GM18498 (cell line): ENCODE results near the gene DCAF5.
"Not testable (repeated sequence)": the region's sequence is repeated elsewhere in the genome, so short reads cannot be mapped to it uniquely, and the experiment has no call there.

ENCODE experiments used
- ATAC-seq: cut with Tn5 transposase; IDR thresholded peaks from one replicate; pipeline ENCODE4 v1.9.1; 2021; ENCODE audit warnings: mild to moderate bottlenecking, moderate library complexity; ENCODE audit not compliant: unreplicated experiment

The DCAF5 gene

GRCh38 chr14:69045857-69046475, 107.0 kb downstream of the DCAF5 start:
- ATAC-seq = no peak

DNA sequence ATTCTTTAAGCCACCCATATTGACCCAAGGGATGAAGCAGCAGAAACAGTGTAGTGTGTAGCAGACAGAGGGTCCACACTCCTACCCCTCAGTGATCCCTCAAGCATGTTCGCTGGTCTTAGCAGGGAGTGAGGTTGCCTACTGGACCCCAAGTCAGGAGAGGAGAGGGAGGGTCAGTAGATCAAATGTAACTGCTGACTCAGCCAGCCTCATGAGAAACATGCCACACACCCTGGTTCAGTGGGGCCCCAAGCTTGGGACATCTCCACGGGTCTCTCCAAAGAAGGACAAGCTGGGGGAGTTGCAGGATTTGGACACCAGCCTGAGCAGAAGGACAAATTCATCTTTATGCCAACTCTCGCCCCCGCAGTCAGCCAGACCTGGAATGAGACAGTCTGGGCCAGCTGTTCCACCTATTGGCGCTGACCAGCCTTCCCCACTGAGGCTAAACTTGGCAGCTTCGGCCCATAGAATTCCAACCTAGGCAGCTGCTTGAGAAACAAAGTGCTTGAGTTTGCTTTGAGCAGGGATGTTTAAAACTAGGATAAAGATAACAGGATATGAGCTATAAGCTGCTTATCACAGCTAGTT, 107.9 kb downstream of the DCAF5 start:
- ATAC-seq = no peak

DNA sequence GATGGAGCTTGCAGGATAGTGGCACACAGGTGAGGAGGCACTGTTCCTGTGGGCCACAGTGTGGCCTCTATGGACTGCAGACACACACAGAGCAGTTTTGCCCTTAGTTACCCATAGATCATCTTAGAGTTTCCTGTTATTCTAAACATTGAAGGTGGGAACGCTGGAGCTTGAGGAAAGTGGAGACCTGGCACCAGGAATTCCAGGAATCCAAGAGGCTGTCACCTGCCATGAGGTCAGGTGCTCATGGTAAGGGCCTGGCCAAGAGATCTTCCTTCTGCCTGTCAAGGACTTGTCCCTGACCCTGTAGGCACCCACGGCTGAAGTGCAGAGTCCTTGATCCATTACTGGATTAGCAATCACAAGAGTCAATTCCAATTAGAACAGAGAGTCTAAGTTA, 108.6 kb downstream of the DCAF5 start:
- ATAC-seq = no peak

GRCh38 chr14:69043596-69044260, 109.2 kb downstream of the DCAF5 start:
- no peak for ATAC-seq

- no peak for ATAC-seq
These were observed 110.0 kb downstream of the DCAF5 start for GRCh38 chr14:69042787-69043444.

GRCh38 chr14:69042299-69042698, 110.6 kb downstream of the DCAF5 start:
- no peak for ATAC-seq

- no peak for ATAC-seq
These were observed 111.1 kb downstream of the DCAF5 start for GRCh38 chr14:69041783-69042182.

DNA sequence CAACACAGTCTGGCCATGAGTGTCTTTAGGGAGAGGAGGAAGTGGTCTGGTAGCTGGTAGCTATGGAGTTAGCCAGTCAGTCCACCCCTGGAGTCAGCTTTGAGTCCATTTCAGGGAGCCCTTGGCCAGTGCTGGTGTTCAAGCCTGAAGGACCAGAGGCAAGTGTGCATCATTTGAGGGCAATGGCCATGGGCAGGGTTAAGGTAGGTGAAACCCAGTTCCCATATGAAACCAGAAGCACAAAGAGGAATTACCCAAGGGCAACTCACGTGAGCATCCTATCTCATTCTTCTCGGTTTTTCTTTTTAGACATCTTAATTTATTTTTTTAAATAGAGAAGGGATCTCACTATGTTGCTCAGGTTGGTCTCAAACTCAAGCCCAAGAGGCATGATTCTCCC, 112.6 kb downstream of the DCAF5 start:
- no peak for ATAC-seq

- no peak for ATAC-seq
These were observed 113.7 kb downstream of the DCAF5 start for GRCh38 chr14:69039288-69039628.

DNA sequence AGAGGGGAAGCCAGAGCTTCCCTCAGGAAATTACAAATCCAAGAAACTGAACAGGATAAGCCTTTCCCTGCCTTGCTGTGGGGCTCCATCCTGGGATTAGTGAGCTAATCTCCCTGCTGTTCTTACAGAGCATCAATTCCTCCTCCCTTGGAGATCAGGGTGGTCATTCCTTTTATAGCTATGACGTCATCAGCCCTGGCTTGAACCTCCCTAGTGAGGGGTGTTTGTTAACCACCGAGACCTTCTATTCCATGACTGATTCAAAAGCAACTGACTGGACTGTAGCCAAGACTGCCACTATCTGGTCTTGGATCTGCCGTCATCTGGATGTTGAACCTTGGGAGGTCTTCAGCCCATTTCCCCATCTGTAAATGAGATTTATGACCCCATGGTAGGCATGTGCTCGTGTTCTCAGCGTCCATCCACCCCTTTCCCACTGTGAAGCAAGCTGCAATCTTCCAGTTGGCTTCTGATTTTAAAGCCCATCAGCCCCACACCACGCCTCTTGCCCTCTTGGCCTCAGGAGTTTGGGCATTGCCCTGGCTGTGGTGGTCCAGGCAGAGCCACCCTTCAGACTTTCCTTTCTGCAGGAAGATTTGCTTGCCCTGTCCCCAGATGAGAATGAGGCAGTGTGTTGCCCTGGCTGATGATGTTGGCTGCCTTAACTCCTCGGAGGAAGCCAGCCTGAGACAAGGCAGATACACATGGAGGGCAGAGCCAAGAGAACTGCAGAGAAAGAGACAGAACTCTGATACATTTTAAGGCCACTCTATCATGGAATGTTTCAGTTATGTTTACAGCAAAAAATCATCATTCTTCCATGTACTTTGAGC, 114.2 kb downstream of the DCAF5 start:
- ATAC-seq = no peak

DNA sequence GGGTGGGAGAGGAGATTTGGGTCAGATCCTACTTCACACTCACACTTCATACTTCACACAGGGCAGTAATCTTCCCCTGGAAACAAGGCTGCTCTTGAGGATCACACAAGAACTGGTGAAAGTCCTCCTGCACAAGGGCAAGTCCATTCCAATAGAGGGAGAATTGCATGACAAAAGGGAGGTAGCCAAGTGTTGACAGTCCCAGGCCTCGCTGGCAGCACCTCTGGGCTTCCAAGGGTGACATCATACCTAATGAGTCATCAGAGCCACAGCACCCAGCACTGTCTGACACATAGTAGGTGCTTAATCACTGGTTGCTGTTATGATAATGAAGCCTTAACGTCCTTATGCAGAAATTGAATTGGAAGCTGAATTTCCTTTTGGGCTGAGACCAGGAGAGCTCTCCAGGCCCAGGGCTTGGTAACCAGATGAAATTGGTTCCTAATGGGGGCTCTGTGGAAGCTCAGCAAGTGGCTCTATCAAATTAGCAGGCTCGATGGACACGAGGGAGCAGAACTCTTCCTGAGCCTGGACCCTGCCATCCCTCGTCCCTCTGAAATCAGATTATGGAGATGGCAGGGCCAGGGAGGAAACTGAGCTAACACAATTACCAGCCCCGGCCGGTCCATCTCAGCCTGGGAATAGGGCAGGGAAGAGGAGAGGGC, 115.0 kb downstream of the DCAF5 start:
- no peak for ATAC-seq

GRCh38 chr14:69036757-69037506, 116.0 kb downstream of the DCAF5 start:
- no peak for ATAC-seq

DNA sequence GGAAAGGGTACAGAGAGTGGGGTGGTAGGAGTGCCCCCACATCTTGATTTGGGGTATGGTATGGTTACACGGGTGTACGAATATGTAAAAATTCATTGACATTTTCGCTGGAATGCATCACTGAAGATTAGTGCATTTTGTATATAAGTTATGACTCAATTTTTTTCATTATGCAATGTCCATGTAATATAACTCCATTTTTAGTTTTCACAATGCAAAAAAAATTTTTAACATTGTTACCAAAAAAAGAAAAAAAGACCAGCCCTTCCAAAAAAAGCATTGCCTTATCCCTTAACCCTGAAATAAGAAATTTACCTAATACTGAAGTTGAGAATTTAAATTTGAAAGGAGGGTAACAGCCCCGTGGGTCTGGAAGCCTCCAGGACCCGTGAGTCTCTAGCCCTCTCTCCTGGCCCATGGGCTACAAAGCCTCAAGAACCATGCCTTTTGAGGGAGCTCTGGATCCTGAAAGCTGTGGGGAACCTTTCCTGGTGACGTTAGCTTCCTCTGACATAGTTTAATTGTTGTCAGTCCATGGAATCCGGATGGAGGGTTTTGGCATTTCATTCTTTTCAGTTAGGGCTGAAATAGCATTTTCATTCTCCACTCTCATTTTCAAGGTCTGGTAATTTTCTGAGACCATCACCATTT, 118.2 kb downstream of the DCAF5 start:
- ATAC-seq = no peak

DNA sequence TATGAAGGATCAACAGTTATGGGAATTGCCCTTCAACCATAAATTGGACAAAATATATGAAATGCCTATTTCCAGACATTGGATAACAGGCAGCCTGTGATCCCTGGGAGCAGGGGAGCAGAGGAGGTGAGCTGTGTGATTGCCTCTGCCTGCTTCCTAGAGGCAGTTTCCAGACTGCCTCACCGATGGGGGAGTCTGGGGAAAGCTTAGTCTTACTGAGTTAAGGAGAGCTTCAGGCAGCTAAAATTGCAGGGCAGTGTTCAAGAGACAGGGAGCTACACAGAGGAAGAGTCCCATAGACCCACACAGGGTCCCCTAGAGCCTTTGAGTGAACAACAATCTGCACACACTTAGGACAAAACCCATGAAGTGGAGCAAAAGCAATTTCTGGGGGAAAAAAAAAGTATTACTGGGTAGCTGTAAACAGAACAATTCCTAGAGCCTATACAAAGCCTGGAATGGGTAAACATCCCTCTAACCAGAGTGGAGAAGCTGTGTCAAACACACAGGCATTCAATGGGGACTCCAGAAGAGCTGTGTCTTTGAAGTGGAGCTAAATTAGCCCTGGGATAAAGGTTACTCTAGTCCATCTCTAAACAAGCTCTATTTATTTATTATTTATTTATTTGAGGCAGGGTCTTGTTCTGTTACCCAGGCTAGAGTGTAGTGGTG, 125.5 kb downstream of the DCAF5 start:
- ATAC-seq = no peak

DNA sequence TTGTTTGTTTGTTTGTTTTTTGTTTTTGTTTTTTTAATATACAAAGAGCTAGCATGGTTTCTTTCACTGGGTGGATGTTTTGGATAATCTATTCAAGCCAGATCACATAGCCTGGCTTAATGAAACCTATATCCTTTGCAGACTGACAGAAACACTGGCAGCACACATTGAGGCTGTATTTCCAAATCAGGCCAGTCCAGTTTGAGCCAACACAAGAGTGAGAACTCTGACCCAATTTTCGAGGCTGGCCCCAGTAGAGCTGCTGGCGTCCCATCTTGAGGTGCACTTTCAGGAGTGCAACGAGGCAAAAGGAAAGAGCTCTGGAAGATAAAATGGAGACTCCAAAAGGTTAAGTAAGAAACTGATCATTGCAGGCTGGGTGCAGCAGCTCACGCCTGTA, 129.9 kb downstream of the DCAF5 start:
- no peak for ATAC-seq

GRCh38 chr14:69022093-69022492, 130.8 kb downstream of the DCAF5 start:
- ATAC-seq = not testable (repeated sequence)

GRCh38 chr14:69017706-69018105, 135.2 kb downstream of the DCAF5 start:
- ATAC-seq = no peak

- ATAC-seq = no peak
These were observed 138.1 kb downstream of the DCAF5 start for GRCh38 chr14:69014829-69015259.
